Nephron (organoid): ENCODE data around the gene S100A3.
A peak's percentile ranks its signal among the peaks of the same experiment; 100 is the strongest.
"Not testable (repeated sequence)": the region's sequence is repeated elsewhere in the genome, so short reads cannot be mapped to it uniquely, and the experiment has no call there.

Source experiments
- H3K27ac Mint-ChIP-seq, 3 experiments: 2 replicates each; pipeline ENCODE4 v1.8.0; 2020; ENCODE audit warnings: mixed read lengths in 3 of 3, mild to moderate bottlenecking in 2 of 3, moderate library complexity in 1 of 3
- H3K27me3 Mint-ChIP-seq: 2 replicates; pipeline ENCODE4 v1.8.0; 2021; ENCODE audit warnings: low read depth, mild to moderate bottlenecking, moderate library complexity, mixed read lengths
- H3K36me3 Mint-ChIP-seq: 2 replicates; pipeline ENCODE4 v1.8.0; 2020; ENCODE audit warnings: low read depth, mixed read lengths
- H3K4me1 Mint-ChIP-seq: 2 replicates; pipeline ENCODE4 v1.8.0; 2020; ENCODE audit warnings: mixed read lengths
- H3K4me3 Mint-ChIP-seq, 3 experiments: 2 replicates each; pipeline ENCODE4 v1.8.0; 2020; ENCODE audit warnings: mild to moderate bottlenecking in 3 of 3, mixed read lengths in 3 of 3, moderate library complexity in 2 of 3
- H3K9me3 Mint-ChIP-seq: 2 replicates; pipeline ENCODE4 v1.8.0; 2020; ENCODE audit warnings: mixed read lengths
- TF ChIP-seq, protein P1 (sequence below), 3 experiments: fragments of 200-600 bp; sonication (generic); IDR thresholded peaks; one replicate each; pipeline ENCODE4 v1.5.0; 2021; ENCODE audit warnings: antibody characterized with exemption in 3 of 3; ENCODE audit not compliant: unreplicated experiment in 3 of 3

S100A3 gene

DNA sequence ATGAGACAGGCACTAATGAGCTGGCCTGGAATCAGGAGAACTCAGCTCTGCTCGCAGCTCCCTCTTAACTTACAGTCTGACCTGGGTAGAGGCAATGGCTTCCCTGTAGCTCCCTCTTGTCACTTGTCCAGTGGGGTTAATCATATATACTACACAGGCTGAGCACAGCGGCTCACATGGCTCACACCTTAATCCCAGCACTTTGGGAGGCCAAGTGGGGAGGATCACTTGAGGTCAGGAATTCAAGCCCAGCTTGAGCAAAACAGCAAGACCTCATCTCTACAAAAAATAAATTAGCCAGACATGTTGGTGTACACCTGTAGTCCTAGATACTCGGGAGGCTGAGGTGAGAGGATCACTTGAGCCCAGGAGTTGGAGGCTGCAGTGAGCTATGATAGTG lies 17.4 kb downstream of the S100A3 start:
- no peak overlapping the region for H3K4me3 Mint-ChIP-seq
- no peaks in the 10 kb centered on the region for H3K9me3 Mint-ChIP-seq
- H3K4me1 Mint-ChIP-seq, result peaks cover 39% of the 10 kb centered on the region
- no peaks in the 10 kb centered on the region for H3K36me3 Mint-ChIP-seq
- H3K27ac Mint-ChIP-seq, result no peak overlapping the region
- peaks cover 2% of the 10 kb centered on the region for H3K27me3 Mint-ChIP-seq
- TF ChIP-seq, protein P1, sequence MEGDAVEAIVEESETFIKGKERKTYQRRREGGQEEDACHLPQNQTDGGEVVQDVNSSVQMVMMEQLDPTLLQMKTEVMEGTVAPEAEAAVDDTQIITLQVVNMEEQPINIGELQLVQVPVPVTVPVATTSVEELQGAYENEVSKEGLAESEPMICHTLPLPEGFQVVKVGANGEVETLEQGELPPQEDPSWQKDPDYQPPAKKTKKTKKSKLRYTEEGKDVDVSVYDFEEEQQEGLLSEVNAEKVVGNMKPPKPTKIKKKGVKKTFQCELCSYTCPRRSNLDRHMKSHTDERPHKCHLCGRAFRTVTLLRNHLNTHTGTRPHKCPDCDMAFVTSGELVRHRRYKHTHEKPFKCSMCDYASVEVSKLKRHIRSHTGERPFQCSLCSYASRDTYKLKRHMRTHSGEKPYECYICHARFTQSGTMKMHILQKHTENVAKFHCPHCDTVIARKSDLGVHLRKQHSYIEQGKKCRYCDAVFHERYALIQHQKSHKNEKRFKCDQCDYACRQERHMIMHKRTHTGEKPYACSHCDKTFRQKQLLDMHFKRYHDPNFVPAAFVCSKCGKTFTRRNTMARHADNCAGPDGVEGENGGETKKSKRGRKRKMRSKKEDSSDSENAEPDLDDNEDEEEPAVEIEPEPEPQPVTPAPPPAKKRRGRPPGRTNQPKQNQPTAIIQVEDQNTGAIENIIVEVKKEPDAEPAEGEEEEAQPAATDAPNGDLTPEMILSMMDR (IDR thresholded peaks at IDR 0.05; ENCODE audit: unreplicated experiment in 3 of 3), result no peak

DNA sequence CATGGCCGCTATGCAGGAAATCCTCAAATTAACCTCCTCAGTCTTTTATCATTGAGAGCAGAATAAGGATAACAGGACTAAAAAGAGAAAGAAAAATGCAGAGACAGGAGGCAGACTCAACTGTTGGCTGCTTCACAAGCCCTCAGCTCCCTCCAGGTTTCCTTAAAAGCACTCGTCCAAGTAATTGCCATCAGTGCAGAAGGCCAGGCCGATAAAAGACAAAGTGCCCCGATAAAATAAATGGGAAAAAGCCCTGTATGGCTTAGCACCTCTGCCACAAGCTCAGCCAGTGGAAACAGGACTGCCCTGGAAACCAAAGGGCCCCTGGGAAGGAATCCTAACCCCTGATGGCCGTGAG lies 21.4 kb downstream of the S100A3 start:
- TF ChIP-seq, protein P1 (IDR thresholded peaks at IDR 0.05; ENCODE audit: unreplicated experiment in 3 of 3), result no peak
- H3K4me3 Mint-ChIP-seq, result no peak overlapping the region

DNA sequence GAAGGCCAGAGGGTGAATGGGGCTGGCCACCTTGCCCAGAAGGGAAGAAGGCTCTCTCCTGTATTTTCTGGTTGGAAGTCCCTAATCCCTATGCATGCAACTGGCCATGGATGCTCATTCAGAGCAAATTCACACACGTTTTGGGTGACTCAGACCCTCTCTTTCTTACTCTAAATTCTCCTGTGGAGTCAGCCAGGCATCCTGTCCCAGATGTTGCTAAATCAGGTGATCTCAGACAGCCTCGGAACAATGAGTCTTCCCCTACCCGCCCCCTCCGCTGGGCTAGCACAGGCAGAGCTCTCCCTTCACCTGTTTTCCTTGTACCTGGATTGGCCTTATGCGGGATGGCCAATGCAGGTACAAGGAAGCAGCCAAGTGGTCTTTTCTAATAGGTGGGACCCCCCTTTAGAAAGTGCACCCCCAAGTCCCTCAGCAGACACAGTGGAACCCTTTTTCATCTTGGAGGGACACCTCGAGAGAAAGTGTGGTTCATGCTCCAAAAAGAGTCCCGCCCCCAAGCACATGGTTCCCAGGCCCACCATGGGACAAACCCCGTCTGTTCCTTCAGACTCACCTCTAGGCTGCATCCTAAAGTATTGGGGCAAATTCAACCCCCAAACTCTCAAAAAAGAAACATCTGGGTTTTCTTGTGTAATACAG lies 21.9 kb downstream of the S100A3 start:
- Mint-ChIP-seq H3K36me3 (no peaks in the 10 kb centered on the region), H3K4me3 (no peak overlapping the region), H3K27me3 (no peaks in the 10 kb centered on the region), H3K9me3 (no peaks in the 10 kb centered on the region), H3K4me1 (peaks cover 14% of the 10 kb centered on the region), H3K27ac (no peak overlapping the region)
- TF ChIP-seq, protein P1 (IDR thresholded peaks at IDR 0.05; ENCODE audit: unreplicated experiment in 3 of 3), result no peak

More for the DNA sequence above, 21.4 kb downstream of the S100A3 start:
- Mint-ChIP-seq H3K4me1 (peaks cover 19% of the 10 kb centered on the region), H3K36me3 (no peaks in the 10 kb centered on the region), H3K27me3 (no peaks in the 10 kb centered on the region), H3K27ac (no peak overlapping the region), H3K9me3 (no peaks in the 10 kb centered on the region)

DNA sequence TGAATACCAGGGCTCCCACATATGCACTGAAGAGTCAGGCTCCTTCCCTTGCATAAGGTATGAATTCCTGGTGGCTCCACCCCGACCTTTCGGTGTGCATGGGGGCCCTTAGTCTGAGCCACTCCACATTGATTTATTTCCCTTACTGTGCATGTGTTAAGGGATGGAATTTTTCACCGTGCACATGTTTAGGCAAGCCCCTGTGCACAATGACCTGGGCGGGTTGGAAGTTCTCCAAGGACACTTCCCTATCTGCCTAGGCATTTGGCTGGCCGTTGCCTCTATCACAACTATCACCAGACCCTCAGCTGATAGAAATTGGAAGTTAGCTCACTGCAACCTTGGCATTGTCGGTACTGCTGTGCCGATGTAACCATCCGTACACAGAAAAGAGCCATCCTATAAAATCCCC lies 22.9 kb downstream of the S100A3 start:
- TF ChIP-seq, protein P1 (IDR thresholded peaks at IDR 0.05; ENCODE audit: unreplicated experiment in 3 of 3), result no peak
- H3K4me3 Mint-ChIP-seq, result no peak overlapping the region
- peaks cover 10% of the 10 kb centered on the region for H3K4me1 Mint-ChIP-seq
- peak overlapping the region in 2 of 3 experiments; percentile 2 to 10 for H3K27ac Mint-ChIP-seq
- H3K36me3 Mint-ChIP-seq, result no peaks in the 10 kb centered on the region
- H3K9me3 Mint-ChIP-seq, result no peaks in the 10 kb centered on the region
- H3K27me3 Mint-ChIP-seq, result no peaks in the 10 kb centered on the region

DNA sequence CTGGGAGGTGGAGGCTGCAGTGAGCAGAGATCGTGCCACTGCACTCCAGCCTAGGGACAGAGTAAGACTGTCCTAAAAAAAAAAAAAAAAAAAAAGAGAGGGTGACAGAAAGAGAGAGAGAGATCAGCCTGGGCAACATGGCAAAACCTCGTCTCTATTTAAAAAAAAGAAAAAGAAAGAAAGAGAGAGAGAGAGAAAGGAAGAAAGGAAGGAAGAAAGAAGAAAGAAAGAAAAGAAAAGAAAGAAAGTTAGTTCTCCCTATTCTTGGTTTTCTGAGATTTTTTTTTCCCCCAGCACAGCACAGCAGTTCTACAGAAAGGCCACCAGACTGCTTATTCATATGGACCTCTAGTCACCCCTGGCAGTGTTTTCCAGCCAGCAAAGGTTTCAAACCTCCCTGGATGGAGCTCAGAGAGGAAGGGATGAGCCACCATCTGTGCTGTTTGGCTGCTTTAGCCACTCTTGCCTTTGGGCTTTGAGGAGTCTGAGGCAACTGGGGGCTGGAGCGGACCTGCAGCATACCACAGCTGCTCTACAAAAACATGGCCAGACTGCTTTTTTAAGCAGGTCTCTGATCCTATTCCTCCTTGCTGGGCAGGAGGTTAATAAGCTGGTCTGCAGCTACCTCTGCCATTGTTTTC lies 23.9 kb downstream of the S100A3 start:
- H3K4me1 Mint-ChIP-seq, result peaks cover 7% of the 10 kb centered on the region
- no peaks in the 10 kb centered on the region for H3K27me3 Mint-ChIP-seq
- H3K27ac Mint-ChIP-seq, result peak overlapping the region in 2 of 3 experiments; percentile 57 to 64
- H3K36me3 Mint-ChIP-seq, result no peaks in the 10 kb centered on the region
- H3K9me3 Mint-ChIP-seq, result no peaks in the 10 kb centered on the region
- H3K4me3 Mint-ChIP-seq, result no peak overlapping the region
- TF ChIP-seq, protein P1 (IDR thresholded peaks at IDR 0.05; ENCODE audit: unreplicated experiment in 3 of 3), result no peak

DNA sequence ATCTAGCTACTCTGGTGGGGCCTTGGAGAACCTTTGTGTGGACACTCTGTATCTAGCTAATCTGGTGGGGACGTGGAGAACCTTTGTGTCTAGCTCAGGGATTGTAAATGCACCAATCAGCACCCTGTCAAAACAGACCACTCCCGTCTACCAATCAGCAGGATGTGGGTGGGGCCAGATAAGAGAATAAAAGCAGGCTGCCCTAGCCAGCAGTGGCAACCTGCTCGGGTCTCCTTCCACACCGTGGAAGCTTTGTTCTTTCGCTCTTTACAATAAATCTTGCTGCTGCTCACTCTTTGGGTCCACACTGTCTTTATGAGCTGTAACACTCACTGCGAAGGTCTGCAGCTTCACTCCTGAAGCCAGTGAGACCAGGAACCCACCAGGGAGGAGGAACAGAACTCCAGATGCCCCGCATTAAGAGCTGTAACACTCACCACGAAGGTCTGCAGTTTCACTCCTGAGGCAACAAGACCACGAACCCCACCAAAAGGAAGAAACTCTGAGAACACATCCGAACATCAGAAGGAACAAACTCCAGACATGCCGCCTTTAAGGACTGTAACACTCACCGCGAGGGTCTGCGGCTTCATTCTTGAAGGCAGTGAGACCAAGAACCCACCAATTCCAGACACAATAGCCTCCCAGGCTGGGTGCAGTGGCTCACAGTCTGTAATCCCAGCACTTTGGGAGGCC lies 26.6 kb downstream of the S100A3 start:
- H3K4me3 Mint-ChIP-seq, H3K36me3 Mint-ChIP-seq, H3K4me1 Mint-ChIP-seq, H3K27me3 Mint-ChIP-seq, H3K9me3 Mint-ChIP-seq, H3K27ac Mint-ChIP-seq: not testable (repeated sequence)

DNA sequence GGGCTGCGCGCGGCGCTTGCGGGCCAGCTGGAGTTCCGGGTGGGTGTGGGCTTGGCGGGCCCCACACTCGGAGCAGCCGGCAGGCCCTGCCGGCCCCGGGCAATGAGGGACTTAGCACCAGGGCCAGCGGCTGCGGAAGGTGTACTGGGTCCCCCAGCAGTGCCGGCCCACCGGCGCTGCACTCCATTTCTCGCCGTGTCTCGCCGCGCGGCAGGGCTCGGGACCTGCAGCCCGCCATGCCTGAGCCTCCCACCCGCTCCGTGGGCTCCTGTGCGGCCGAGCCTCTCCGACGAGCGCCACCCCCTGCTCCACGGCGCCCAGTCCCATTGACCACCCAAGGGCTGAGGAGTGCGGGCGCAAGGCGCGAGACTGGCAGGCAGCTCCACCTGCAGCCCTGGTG lies 27.2 kb downstream of the S100A3 start:
- H3K36me3 Mint-ChIP-seq, H3K9me3 Mint-ChIP-seq, H3K4me3 Mint-ChIP-seq, H3K27me3 Mint-ChIP-seq, H3K27ac Mint-ChIP-seq, H3K4me1 Mint-ChIP-seq: not testable (repeated sequence)
